ENCODE results near the gene SMARCA2. TPM values are rescaled to one million over a fixed set of nuclear protein-coding genes. Genes with fewer than 3 reads are reported as not detected.

SMARCA2 gene
- total RNA-seq, 2 experiments from 2014 or later: 243 to 245 TPM

GRCh38 chr9:1994180-1994579, 21.0 kb upstream of the SMARCA2 start:
- ATAC-seq (no peak), DNase-seq (no peak)
- no peaks in the 10 kb centered on the region for H3K36me3 Mint-ChIP-seq (ENCODE audit: low read depth)
- CTCF ChIA-PET: no interaction called here
- H3K9me3 Mint-ChIP-seq (ENCODE audit: insufficient read depth): no peaks in the 10 kb centered on the region
- peaks cover 5% of the 10 kb centered on the region for H3K27me3 Mint-ChIP-seq (ENCODE audit: low read depth)
- no peaks in the 10 kb centered on the region for H3K4me1 Mint-ChIP-seq (ENCODE audit: low read depth)
- POLR2A ChIA-PET: no interaction called here
- H3K27ac Mint-ChIP-seq: no peak overlapping the region
- H3K4me3 Mint-ChIP-seq: no peak overlapping the region

GRCh38 chr9:1995084-1995483, 20.1 kb upstream of the SMARCA2 start:
- no peak overlapping the region for H3K27ac Mint-ChIP-seq
- ATAC-seq: no peak
- POLR2A ChIA-PET: no interaction called here

GRCh38 chr9:1996156-1996555, 19.0 kb upstream of the SMARCA2 start:
- Mint-ChIP-seq H3K27me3 (ENCODE audit: low read depth) (peaks cover 7% of the 10 kb centered on the region), H3K9me3 (ENCODE audit: insufficient read depth) (no peaks in the 10 kb centered on the region), H3K4me3 (no peak overlapping the region), H3K4me1 (ENCODE audit: low read depth) (no peaks in the 10 kb centered on the region), H3K36me3 (ENCODE audit: low read depth) (no peaks in the 10 kb centered on the region), H3K27ac (no peak overlapping the region)
- ATAC-seq (no peak), DNase-seq (no peak)
- POLR2A ChIA-PET: no interaction called here
- CTCF ChIA-PET: no interaction called here

More at GRCh38 chr9:1995084-1995483, 20.1 kb upstream of the SMARCA2 start:
- peaks cover 7% of the 10 kb centered on the region for H3K27me3 Mint-ChIP-seq (ENCODE audit: low read depth)
- H3K36me3 Mint-ChIP-seq (ENCODE audit: low read depth): no peaks in the 10 kb centered on the region
- H3K4me3 Mint-ChIP-seq: no peak overlapping the region
- no peaks in the 10 kb centered on the region for H3K4me1 Mint-ChIP-seq (ENCODE audit: low read depth)
- CTCF ChIA-PET: no interaction called here
- DNase-seq: no peak
- no peaks in the 10 kb centered on the region for H3K9me3 Mint-ChIP-seq (ENCODE audit: insufficient read depth)

GRCh38 chr9:1997646-1998045, 17.5 kb upstream of the SMARCA2 start:
- no peaks in the 10 kb centered on the region for H3K36me3 Mint-ChIP-seq (ENCODE audit: low read depth)
- POLR2A ChIA-PET: no interaction called here
- no peaks in the 10 kb centered on the region for H3K4me1 Mint-ChIP-seq (ENCODE audit: low read depth)
- CTCF ChIA-PET: interaction anchor here (0.8 to 1.1 kb wide), 2 partner anchors 10 to 16 kb away, joined by 3 read pairs; no protein-coding TSS in a partner anchor
- H3K9me3 Mint-ChIP-seq (ENCODE audit: insufficient read depth): no peaks in the 10 kb centered on the region
- no peak overlapping the region for H3K27ac Mint-ChIP-seq
- DNase-seq (no peak), ATAC-seq (no peak)
- H3K4me3 Mint-ChIP-seq: no peak overlapping the region
- H3K27me3 Mint-ChIP-seq (ENCODE audit: low read depth): peaks cover 5% of the 10 kb centered on the region

- Mint-ChIP-seq H3K9me3 (ENCODE audit: insufficient read depth) (no peaks in the 10 kb centered on the region), H3K27me3 (ENCODE audit: low read depth) (peaks cover 5% of the 10 kb centered on the region), H3K36me3 (ENCODE audit: low read depth) (no peaks in the 10 kb centered on the region), H3K4me1 (ENCODE audit: low read depth) (no peaks in the 10 kb centered on the region), H3K27ac (no peak overlapping the region), H3K4me3 (no peak overlapping the region)
- ChIA-PET CTCF (interaction anchor here (1.1 kb wide), 1 partner anchor 9 kb away, joined by 3 read pairs; no protein-coding TSS in a partner anchor), POLR2A (no interaction called here)
- DNase-seq (no peak), ATAC-seq (no peak)
Observed at GRCh38 chr9:1998111-1998510, 17.0 kb upstream of the SMARCA2 start.

- CTCF ChIA-PET: no interaction called here
Observed at GRCh38 chr9:2000314-2000713, 14.8 kb upstream of the SMARCA2 start.

GRCh38 chr9:2008372-2008771, 6.8 kb upstream of the SMARCA2 start:
- Mint-ChIP-seq H3K4me3 (no peak overlapping the region), H3K9me3 (ENCODE audit: insufficient read depth) (no peaks in the 10 kb centered on the region), H3K27me3 (ENCODE audit: low read depth) (peaks cover 12% of the 10 kb centered on the region), H3K36me3 (ENCODE audit: low read depth) (no peaks in the 10 kb centered on the region), H3K27ac (no peak overlapping the region), H3K4me1 (ENCODE audit: low read depth) (peaks cover 23% of the 10 kb centered on the region)
- CTCF ChIA-PET: no interaction called here
- no peak for ATAC-seq
- DNase-seq: no peak
- POLR2A ChIA-PET: interaction anchor here (0.8 kb wide), 1 partner anchor 8 kb away, joined by 4 read pairs; no protein-coding TSS in a partner anchor

More at GRCh38 chr9:2000314-2000713, 14.8 kb upstream of the SMARCA2 start:
- H3K27ac Mint-ChIP-seq: no peak overlapping the region
- H3K4me1 Mint-ChIP-seq (ENCODE audit: low read depth): peaks cover 5% of the 10 kb centered on the region
- no peaks in the 10 kb centered on the region for H3K36me3 Mint-ChIP-seq (ENCODE audit: low read depth)
- POLR2A ChIA-PET: no interaction called here
- no peak overlapping the region for H3K4me3 Mint-ChIP-seq
- no peak for DNase-seq
- no peak for ATAC-seq
- H3K27me3 Mint-ChIP-seq (ENCODE audit: low read depth): peaks cover 10% of the 10 kb centered on the region
- H3K9me3 Mint-ChIP-seq (ENCODE audit: insufficient read depth): no peaks in the 10 kb centered on the region

- DNase-seq (peak; percentile 29), ATAC-seq (no peak)
- H3K27ac Mint-ChIP-seq: peak overlapping the region; percentile 30
- CTCF ChIA-PET: interaction anchor here (0.7 to 1.7 kb wide), 2 partner anchors 43 to 90 kb away, joined by 4 to 5 read pairs; no protein-coding TSS in a partner anchor
- peaks cover 3% of the 10 kb centered on the region for H3K27me3 Mint-ChIP-seq (ENCODE audit: low read depth)
- no peak overlapping the region for H3K4me3 Mint-ChIP-seq
- POLR2A ChIA-PET: no interaction called here
- peaks cover 3% of the 10 kb centered on the region for H3K36me3 Mint-ChIP-seq (ENCODE audit: low read depth)
- no peaks in the 10 kb centered on the region for H3K9me3 Mint-ChIP-seq (ENCODE audit: insufficient read depth)
- peaks cover 29% of the 10 kb centered on the region for H3K4me1 Mint-ChIP-seq (ENCODE audit: low read depth)
Observed at GRCh38 chr9:2012347-2012746, 2.8 kb upstream of the SMARCA2 start.

- DNase-seq: no peak
- no peak for ATAC-seq
Observed at GRCh38 chr9:2013743-2014475, 1.2 kb upstream of the SMARCA2 start.

GRCh38 chr9:2015581-2016407, 647 bp downstream of the SMARCA2 start:
- H3K4me3 Mint-ChIP-seq: peak overlapping the region; percentile 100
- peak; percentile 1 for ATAC-seq
- no peaks in the 10 kb centered on the region for H3K9me3 Mint-ChIP-seq (ENCODE audit: insufficient read depth)
- H3K27ac Mint-ChIP-seq: peak overlapping the region; percentile 99
- peak; percentile 65 for DNase-seq
- H3K4me1 Mint-ChIP-seq (ENCODE audit: low read depth): peaks cover 49% of the 10 kb centered on the region
- ChIA-PET POLR2A (interaction anchor here (0.6 to 5.4 kb wide), 15 partner anchors 8 to 1511 kb away, joined by 3 to 39 read pairs (median 4); no protein-coding TSS in a partner anchor), CTCF (interaction anchor here (0.8 to 1.2 kb wide), 2 partner anchors 10 to 71 kb away, joined by 3 read pairs; no protein-coding TSS in a partner anchor)
- peaks cover 4% of the 10 kb centered on the region for H3K27me3 Mint-ChIP-seq (ENCODE audit: low read depth)
- H3K36me3 Mint-ChIP-seq (ENCODE audit: low read depth): peaks cover 18% of the 10 kb centered on the region

More at GRCh38 chr9:2013743-2014475, 1.2 kb upstream of the SMARCA2 start:
- Mint-ChIP-seq H3K9me3 (ENCODE audit: insufficient read depth) (no peaks in the 10 kb centered on the region), H3K36me3 (ENCODE audit: low read depth) (peaks cover 13% of the 10 kb centered on the region), H3K27ac (no peak overlapping the region), H3K27me3 (ENCODE audit: low read depth) (peaks cover 4% of the 10 kb centered on the region), H3K4me1 (ENCODE audit: low read depth) (peaks cover 32% of the 10 kb centered on the region), H3K4me3 (peak overlapping the region; percentile 100)
- ChIA-PET CTCF (interaction anchor here (1.2 to 1.6 kb wide), 3 partner anchors 8 to 52 kb away, joined by 3 to 6 read pairs (median 3); no protein-coding TSS in a partner anchor), POLR2A (interaction anchor here (1.1 to 5.4 kb wide), 5 partner anchors 9 to 103 kb away, joined by 4 to 39 read pairs (median 5); no protein-coding TSS in a partner anchor)

- peak; percentile 7 for ATAC-seq
- Mint-ChIP-seq H3K27ac (peak overlapping the region; percentile 99), H3K4me3 (peak overlapping the region; percentile 100), H3K9me3 (ENCODE audit: insufficient read depth) (no peaks in the 10 kb centered on the region), H3K27me3 (ENCODE audit: low read depth) (peaks cover 2% of the 10 kb centered on the region), H3K36me3 (ENCODE audit: low read depth) (peaks cover 26% of the 10 kb centered on the region), H3K4me1 (ENCODE audit: low read depth) (peaks cover 53% of the 10 kb centered on the region)
- DNase-seq: peak; percentile 72
- POLR2A ChIA-PET: interaction anchor here (0.6 to 5.4 kb wide), 5 partner anchors 9 to 47 kb away, joined by 4 to 39 read pairs (median 4); no protein-coding TSS in a partner anchor
- CTCF ChIA-PET: no interaction called here
Observed at GRCh38 chr9:2016408-2017330, 1.5 kb downstream of the SMARCA2 start.
